CD1c-positive myeloid dendritic cell (primary cell): Measurements from ENCODE around the gene CNOT6.

Source experiments
- DNase-seq: peaks from one replicate; pipeline ENCODE4 v3.0.0-alpha.2; 2016; ENCODE audit errors: extremely low spot score

Gene CNOT6

DNA sequence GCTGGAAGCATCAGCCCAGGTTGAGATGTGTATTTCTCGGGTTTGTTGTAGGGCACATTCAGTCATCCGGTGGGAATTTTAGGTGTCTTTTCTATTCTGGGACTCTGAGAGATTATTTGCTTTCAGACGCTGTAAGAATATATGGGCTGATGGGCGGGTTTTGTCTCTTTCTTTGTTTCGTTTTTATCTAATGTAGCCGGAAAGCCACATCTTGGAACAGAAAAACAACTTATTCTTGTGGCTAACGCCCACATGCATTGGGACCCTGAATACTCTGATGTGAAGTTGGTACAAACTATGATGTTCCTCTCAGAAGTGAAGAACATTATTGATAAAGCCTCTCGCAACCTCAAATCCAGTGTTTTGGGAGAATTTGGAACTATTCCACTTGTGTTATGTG is 74.7 kb downstream of the CNOT6 start:
- no peak for DNase-seq

DNA sequence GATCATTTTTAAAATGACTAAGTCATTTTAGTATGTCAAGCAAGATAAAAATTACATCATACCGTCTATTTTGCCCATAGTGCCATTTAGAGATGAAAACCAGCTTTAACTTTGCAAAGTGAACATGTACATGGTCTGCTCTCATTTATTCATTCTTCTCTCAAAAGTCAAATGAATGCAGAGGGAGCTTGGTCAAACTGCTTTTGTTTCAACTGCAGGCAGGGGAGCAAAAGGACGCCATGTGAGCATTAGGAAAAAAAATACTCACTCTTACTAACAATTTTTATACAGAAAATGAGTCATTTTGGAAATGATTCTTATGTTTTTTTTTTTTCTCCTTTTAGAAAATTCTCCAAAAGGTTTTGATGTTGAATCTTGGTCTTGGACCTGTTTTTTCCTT is 81.4 kb downstream of the CNOT6 start:
- DNase-seq = no peak

DNA sequence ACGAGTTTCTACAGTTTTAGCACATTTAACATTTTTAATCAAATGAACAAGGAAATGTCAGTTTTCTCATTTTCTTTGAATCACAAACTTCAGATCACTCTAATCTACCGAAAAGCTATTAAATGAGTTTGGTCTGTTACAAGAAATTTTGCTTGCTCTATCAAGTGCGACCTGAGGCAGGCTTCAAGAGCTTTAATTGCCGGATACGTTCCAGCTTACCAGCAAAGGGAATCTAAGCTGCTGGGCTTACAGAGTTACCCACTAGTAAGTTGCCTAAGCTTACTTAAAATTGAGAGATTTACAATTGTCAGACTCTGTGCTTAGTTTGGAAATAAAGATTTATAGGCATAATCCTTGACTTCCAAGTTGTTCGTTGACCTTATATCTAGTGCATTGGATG is 86.5 kb downstream of the CNOT6 start:
- DNase-seq = no peak

DNA sequence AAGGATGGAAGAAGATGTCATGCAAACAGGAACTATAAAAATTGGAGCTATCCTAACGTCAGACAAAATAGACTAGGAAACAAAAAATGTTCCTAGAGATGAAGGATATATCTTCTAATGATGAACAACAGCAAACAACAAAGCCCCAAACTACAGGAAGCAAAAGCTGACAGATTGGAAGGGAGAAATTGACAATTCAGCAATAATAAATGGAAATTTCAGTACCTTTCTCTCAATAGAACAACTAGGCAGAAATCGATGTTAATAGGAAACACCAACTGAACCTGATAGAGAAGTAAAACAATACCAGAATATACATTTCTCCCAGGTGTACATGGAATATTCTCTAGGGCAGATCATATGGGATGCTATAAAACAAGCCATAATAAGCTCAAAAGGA is 89.6 kb downstream of the CNOT6 start:
- DNase-seq = no peak

DNA sequence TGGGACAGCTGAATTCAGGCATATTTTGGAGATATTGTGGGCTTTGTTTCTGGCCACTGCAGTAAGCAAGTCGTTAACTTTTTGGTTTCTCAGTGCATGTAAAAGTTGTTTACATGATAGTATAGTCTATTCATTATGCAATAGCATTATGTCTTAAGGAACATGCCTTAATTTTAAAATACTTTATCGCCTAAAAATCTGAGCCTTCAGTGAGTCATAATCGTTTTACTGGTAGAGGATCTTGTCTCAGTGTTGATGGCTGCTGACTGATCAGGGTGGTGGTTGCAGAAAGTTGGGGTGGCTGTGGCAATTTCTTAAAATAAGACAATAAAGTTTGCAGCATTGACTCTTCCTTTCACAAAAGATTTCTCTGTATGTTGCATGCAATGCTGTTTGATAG is 92.0 kb downstream of the CNOT6 start:
- no peak for DNase-seq

DNA sequence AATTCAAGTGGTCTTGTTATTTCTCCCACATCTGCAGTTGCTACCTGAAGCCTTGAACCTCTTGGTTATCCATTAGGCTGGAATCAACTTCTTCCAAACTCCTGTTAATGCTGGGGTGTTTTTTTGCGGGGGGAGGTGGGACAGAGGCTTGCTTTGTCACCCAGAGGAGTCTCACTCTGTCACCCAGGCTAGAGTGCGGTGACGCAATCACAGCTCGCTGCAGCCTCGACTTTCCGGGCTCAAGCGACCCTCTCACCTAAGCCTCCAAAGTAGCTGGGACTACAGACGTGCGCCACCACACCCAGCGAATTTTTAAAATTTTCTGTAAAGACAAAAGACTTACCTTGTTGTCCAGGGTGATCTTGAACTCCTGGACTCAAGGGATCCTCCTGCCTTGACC is 92.7 kb downstream of the CNOT6 start:
- DNase-seq = no peak

DNA sequence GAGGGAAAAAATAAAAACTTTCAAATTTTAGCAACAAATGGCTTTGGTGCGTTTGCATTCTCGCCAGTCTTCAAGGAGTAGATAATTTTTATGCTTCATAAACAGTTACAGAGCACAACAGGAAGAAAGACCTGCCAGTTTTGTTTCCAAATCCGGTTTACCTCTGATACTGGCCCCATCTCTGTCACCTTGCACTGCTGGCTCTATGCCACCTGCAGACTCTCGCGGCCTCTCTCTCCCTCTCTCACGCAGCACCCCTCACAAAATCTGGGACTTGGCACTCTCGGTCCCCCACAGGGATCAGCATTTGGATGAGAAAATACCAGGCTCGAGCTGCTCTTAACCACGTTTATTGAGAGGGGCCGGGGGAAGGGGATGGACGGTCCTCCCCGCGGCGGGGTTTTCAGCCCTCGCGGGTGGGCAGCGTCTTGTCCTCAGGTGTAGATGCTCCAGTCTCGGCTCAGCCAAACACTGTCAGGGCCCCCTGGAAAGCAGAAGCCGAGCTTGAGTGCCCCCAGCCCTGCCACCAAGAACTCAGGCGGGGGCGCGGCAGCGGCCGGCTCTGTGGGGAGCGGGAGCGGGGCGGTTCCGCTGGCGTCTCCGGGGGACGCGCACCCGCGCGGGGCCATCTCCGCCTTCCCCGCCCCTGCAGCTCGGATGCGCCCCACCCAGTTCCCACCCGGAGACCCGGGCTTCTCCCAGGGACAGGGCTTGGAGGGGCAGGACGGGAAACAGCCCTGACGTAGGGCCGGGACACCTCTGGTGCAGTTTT is 95.8 kb downstream of the CNOT6 start:
- no peak for DNase-seq

DNA sequence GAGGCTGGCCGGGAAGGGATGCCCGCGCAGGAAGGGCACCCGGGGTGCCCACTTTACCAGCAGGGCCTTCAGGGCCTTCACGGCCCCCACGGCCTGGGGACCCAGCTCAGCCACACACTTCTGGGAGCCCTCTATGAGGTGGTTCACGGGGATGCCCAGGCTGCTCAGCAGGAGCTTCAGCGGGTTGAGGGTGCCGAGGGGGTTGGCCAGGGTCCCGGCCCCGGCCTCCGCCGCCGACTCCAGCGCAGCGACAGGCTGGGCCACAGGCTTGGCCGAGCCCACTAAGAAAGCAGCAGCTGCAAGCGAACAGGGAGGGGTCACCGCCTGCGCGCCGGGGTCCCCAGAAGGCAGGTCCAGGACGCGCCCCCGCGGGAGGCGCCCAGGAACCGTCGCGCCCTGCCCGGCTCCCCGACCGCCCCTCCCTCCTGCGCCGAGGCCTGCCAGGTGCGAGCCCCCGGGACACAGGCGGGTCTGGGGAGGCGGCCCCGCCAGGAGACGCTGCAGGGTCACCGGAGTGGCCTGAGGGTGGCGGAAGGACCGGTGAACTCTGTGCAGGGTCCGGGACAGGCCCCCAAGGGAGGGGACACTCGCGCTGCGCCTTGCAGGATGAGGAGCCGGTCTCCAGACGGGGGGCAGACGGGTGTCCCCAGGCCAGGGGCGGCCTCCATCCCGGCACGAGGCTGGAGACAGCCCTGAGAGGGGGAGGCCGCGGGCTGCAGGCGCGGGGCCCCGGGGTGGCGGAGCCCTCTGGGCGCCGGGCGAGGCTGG is 96.5 kb downstream of the CNOT6 start:
- no peak for DNase-seq

DNA sequence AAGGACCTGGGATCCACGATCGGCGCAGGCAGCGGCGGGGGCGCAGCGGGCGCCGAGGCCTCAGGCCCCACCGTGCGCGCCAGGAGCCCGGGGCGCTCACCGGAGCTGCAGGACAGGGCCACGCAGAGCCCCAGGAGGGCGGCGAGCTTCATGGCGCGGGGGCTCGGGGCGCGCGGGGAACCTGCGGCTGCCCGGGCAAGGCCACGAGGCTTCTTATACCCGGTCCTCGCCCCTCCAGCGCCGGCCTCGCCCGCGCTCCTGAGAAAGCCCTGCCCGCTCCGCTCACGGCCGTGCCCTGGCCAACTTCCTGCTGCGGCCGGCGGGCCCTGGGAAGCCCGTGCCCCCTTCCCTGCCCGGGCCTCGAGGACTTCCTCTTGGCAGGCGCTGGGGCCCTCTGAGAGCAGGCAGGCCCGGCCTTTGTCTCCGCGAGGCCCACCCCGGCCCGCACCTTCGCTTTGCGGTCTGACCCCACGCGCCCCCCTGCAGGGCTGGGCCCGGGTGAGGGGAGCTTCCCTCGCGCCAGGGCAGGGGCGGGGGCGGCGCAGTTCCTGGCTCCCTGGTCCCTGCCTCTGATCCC is 97.2 kb downstream of the CNOT6 start, which contains the start of gene SCGB3A1:
SCGB3A1 (minus strand) TSS at position 189 of the 577 bp plus-strand sequence; CDS start at position 152, 37 bp downstream.
- DNase-seq = peak; percentile 48

DNA sequence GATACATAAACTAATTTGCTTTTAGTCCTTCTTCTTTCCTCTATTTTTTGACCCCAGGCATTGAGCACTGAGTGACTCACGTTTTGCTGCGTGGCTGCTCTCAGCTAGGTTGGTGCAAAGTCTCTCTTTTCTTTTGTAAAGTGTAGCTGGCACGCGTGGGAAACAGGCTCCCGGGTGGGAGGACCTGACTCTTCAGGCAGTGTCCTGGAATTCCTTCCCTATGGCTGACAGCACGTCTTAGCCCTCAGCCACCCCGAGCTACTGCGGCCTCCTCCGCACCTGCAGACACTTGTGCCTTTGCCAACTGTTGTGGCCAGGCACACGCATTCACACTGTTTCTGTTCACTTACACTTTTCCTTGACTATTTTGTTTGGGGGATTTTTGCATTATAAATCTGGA is 98.0 kb downstream of the CNOT6 start:
- no peak for DNase-seq

DNA sequence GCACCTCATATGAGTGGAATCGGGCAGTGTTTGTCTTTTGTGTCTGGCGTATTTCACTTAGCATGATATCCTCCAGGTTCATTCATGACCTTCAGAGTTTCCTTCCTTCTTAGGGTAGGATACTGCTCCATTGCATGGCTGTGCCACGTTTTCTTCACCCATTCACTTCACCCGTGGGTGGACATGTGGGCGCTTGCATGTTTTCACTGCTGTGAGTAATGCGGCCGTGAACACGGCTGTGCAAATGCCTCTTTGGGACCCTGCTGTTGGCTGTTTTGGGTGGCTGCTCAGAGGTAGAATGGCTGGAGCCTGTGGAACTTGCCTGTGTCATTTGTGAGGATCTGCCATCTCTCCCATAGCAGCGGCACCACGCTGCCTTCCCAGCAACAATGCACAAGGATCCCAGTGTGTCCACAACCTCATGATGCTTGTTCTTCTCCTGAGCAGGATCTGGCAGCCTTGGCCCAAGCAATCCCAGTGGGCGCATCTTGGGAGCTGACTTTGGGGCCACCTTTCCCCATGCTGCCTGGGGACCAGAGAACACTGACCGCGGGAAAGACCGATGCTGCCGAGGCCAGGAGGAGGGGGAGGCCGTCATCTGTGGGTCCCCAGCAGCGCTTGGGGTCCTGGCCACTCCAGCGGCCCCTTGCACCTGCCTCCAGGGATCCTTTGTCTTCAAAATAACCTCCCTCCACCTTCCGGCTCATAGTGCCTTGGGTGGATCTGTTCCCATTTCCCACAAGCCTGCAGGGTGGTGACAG is 99.4 kb downstream of the CNOT6 start:
- DNase-seq = no peak

DNA sequence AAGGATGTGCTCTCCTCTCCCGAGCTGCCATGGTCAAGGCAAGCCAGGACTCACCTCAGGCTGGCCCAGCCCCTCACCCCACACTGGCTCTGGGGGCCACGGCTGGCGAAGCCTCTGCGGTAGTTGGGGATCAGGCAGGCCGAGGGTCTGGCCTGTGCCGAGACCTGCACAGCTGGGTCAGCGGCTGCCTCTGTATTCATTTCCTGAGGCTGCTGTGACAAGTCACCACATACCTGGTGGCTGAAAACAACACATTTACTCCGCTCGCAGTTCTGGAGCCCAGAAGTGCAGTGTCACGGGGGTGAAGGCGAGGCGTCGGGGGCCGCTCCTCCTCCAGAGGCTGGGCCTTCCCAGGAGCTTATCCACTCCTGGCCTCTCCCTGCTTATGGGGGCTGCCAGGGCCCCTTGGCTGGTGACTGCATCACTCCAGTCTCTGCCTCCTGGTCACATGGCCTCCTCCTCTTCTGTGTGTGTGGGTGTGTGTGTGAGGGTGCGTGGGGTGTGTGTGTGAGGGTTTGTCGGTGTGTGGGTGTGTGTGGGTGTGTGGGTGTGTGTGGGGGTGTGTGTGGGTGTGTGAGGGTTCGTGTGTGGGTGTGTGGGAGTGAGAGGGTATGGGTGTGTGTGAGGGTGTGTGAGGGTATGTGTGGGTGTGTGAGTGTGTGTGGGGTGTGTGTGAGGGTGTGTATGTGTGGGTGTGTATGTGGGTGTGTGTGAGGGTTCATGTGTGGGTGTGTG is 100.3 kb downstream of the CNOT6 start:
- DNase-seq = no peak

DNA sequence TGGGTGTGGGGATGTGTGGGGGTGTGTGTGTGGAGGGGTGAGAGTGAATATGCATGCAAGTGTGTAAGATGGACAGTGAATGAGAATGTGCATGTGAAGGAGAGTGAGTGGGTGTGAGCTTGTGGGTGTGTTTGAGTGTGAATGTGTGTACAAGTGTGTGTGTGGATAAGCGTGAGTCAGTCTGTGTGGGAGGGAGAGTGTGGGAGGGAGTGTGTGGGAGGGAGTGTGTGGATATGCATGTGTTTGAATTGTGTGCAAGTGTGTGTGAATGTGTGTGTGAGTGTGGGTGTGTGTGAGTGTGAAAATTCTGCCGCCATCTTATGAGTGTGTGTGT is 100.8 kb downstream of the CNOT6 start:
- DNase-seq = no peak

DNA sequence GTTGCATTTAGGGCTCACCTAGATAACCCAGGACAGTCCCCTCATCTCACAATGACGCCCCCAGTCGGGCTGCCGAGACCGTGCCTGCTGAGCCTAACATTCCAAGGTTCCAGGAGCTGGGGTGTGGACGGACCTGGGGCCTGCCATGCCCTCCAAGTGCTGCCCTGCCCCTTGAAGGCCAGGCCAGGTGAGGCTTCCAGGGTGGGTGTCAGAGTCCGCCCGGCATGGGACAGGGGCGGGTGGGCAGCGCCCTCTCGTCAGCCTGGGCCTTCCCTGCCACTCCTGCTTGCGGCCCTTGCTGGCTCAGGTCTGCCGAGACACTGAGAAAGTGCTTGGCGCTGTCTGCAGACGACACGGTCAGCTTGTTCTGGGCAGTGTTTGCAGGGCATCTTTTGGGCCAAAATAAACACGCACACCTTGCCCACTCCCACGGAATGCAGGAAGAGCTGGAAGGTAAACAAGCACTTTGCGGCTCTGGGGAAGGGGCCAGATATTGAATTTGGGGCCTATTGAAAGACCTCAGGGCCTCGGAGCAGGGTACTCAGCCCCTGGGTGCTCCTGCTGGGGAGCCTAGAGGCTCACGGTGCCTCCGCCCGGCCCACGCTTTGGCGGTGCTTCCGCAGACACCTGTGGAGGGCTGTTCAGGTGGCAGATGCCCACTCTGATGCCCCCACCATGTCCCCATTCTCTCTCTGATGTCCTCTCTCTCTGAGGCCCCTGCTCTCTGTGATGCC is 101.4 kb downstream of the CNOT6 start:
- DNase-seq = no peak

DNA sequence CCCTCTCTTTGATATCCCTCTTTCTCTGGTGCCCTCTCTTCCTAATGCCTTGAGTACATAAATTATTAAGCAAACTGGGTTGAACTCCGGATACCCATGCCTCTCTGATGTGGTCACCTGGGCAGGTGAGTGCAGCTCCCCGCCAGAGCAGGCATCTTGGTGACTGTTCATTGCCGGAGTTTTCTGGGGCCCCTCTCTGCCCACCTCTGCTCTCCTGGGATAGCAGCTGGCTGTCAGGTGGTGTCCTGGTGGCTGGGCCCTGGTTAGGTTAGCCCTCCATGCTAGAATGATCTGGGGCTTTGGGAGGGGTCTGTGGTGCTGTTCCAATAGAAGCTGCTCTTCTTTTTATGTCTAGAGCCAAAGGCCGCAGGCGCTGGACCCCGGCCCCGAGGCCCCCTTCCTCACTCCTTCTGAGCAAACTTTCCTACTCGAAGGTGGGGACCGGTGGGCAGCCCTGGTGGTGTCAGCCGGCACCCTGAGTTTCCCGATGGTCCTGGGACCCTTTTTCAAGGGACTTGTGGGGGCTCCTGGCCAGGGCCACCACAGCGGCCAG is 102.0 kb downstream of the CNOT6 start:
- no peak for DNase-seq

DNA sequence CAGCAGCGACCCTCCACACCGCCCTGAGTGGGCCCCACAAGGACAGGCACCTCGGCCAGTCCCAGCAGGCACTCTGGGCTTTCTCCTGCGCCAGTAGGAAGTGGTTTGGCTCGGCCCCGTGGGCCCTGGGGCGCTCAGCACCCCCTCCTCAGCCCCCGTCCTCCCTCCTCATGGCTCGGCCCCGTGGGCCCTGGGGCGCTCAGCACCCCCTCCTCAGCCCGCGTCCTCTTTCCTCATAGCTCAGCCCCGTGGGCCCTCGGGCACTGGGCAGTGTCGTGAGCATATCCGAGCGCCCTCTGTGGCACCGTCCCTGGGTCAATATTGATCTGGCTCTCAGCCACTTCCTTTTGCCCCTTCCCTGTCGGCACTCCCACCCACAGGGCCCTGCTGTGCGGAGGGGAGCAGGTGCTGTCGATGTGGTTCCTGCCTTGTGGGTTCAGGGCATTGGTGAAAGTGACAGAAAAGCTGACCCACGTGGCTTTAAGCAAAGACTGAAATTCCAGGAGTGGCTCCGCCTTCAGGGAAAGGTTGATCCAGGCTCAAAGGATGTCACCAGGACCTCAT is 102.6 kb downstream of the CNOT6 start:
- DNase-seq = no peak

DNA sequence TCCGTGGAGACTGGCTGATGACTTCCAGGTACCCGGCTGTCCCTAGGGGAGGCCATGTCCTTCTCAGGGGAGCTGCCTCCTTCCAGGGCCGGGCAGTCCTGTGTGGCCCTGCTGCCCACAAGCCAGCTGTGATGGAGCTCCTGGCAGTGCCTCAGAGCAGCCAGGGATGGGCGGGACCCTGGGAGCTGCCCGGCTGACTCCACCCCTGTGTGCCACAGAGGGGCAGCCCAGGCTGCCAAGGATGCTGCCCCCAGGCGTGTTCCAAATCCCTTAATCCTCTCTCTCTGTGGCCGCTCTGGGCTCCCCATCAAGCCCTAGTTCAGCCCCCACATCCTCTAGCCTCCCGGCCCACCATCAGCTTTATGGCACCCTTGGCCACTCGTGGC is 104.1 kb downstream of the CNOT6 start:
- no peak for DNase-seq

DNA sequence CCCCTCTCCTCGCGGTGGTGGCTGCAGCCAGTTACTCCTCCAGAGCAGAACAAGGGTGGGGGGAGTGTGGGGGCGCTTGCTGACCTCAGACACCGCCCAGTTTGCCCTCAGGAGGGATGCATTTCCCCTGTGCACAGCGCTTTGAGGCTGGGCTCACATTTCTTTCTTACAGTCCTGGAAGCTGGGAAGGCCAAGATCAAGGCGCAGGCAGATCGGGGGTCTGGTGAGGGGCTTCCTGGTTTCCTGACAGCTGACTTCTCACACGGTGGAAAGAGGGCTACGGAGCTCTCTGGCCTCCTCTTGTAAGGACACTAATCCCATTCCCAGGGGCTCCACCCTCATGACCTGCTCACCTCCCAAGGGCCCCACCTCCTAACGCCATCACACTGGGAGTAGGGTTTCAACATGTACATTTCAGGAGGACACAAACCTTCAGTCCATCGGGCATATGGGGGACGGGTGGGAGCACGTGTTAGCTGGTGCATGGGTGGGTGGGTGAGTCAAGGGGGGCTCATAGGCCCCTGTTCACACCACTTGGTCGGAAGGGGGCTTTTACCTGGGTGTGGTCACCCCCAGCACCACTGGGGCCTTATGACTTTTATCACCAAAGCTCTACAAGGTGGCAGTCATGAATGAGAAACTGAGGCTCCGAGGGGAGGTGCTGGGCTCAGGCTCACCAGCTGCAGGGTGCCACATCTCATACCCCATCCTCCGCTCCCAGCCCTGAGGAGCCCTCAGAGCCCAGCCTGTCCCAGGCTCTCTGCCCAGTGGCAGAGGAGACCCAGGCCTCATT is 104.8 kb downstream of the CNOT6 start:
- DNase-seq = no peak

DNA sequence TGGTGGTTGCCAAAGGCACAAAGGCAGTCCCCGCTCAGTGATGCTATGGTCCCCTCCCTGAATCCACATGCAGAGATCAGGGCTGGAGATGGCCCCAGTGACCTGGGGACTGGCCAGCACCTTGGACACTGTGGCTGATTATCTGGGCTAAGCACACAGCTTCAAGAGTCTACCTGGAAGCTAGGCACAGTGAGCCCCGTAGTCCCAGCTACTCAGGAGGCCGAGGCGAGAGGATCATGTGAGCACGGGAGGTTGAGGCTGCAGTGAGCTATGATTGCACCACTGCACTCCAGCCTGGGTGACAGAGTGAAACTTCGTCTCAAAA is 105.4 kb downstream of the CNOT6 start:
- DNase-seq = no peak
